HEK293 (cell line): Measurements from ENCODE around the gene RAB24.
A peak's percentile ranks its signal among the peaks of the same experiment; 100 is the strongest.

Experiments
- CTCF ChIA-PET: fragments of 350-600 bp; formaldehyde crosslinking; extraction: SDS; loops from one replicate; lab custom pipeline; 2021; ENCODE audit warnings: antibody characterized with exemption; lab: Yijun Ruan, JAX
- POLR2A ChIA-PET: fragments of 300-600 bp; formaldehyde crosslinking; extraction: SDS; loops from one replicate; lab custom pipeline; 2020; ENCODE audit warnings: antibody characterized with exemption, inconsistent platforms; lab: Yijun Ruan, JAX
- H3K27ac ChIP-seq: fragments of 200-500 bp; sonication (Bioruptor generic); 2 replicates; pipeline ENCODE4 v1.5.1; 2014; ENCODE audit warnings: low read depth, low read length, control low read depth, inconsistent platforms; ENCODE audit errors: extremely low read depth
- H3K36me3 ChIP-seq, 2 experiments: fragments of 200-500 bp in 1 of 2; sonication (Bioruptor generic) in 1 of 2; 1 replicate in 1 of 2; 2 replicates in 1 of 2; pipeline ENCODE4 v1.5.1; 2014 to 2017; ENCODE audit warnings: inconsistent platforms in 2 of 2, low read length in 2 of 2; ENCODE audit not compliant: control insufficient read depth in 2 of 2, insufficient read depth in 1 of 2
- H3K4me1 ChIP-seq: fragments of 200-500 bp; sonication (Bioruptor generic); 2 replicates; pipeline ENCODE4 v1.5.1; 2014; ENCODE audit warnings: mild to moderate bottlenecking, low read length, inconsistent platforms; ENCODE audit not compliant: control insufficient read depth, insufficient read depth
- H3K4me3 ChIP-seq: 2 replicates; pipeline ENCODE4 v1.5.1; 2011; ENCODE audit warnings: low read depth, mild to moderate bottlenecking, control low read depth, low read length, moderate library complexity
- H3K9me3 ChIP-seq: fragments of 200-500 bp; sonication (Bioruptor generic); 2 replicates; pipeline ENCODE4 v1.5.1; 2014; ENCODE audit warnings: low read depth, low read length, inconsistent platforms; ENCODE audit not compliant: control insufficient read depth, insufficient read depth
- CTCF ChIP-seq: fragments of 450-650 bp; formaldehyde crosslinking; IDR thresholded peaks from 2 replicates; pipeline ENCODE4 v1.5.1; 2016; ENCODE audit warnings: missing biosample characterization, missing genetic modification characterization
- GFI1B ChIP-seq: fragments of 450-650 bp; formaldehyde crosslinking; IDR thresholded peaks from 2 replicates; pipeline ENCODE4 v1.5.1; 2016; ENCODE audit warnings: missing biosample characterization, missing genetic modification characterization
- INSM2 ChIP-seq: fragments of 450-650 bp; formaldehyde crosslinking; IDR thresholded peaks from 2 replicates; pipeline ENCODE4 v1.5.1; 2016; ENCODE audit warnings: missing biosample characterization, missing genetic modification characterization
- KLF1 ChIP-seq: fragments of 450-650 bp; formaldehyde crosslinking; IDR thresholded peaks from 2 replicates; pipeline ENCODE4 v1.5.1; 2016; ENCODE audit warnings: missing biosample characterization, missing genetic modification characterization
- KLF17 ChIP-seq: fragments of 450-650 bp; formaldehyde crosslinking; IDR thresholded peaks from 2 replicates; pipeline ENCODE4 v1.5.1; 2016; ENCODE audit warnings: missing biosample characterization, missing genetic modification characterization
- KLF9 ChIP-seq: fragments of 450-650 bp; formaldehyde crosslinking; IDR thresholded peaks from 2 replicates; pipeline ENCODE4 v1.5.1; 2016; ENCODE audit warnings: missing biosample characterization, missing genetic modification characterization, low read depth
- SP7 ChIP-seq: fragments of 450-650 bp; formaldehyde crosslinking; IDR thresholded peaks from 2 replicates; pipeline ENCODE4 v1.5.1; 2016; ENCODE audit warnings: missing biosample characterization, missing genetic modification characterization
- ZBTB21 ChIP-seq: fragments of 450-650 bp; formaldehyde crosslinking; IDR thresholded peaks from 2 replicates; pipeline ENCODE4 v1.5.1; 2017; ENCODE audit warnings: missing biosample characterization, missing genetic modification characterization
- ZBTB44 ChIP-seq: fragments of 450-650 bp; IDR thresholded peaks from 2 replicates; pipeline ENCODE4 v1.5.1; 2018; ENCODE audit warnings: missing biosample characterization, mild to moderate bottlenecking, missing genetic modification characterization
- ZBTB7A ChIP-seq: fragments of 450-650 bp; formaldehyde crosslinking; IDR thresholded peaks from 2 replicates; pipeline ENCODE4 v1.5.1; 2016; ENCODE audit warnings: low read depth, missing biosample characterization, missing genetic modification characterization
- ZFP69B ChIP-seq: fragments of 450-650 bp; formaldehyde crosslinking; IDR thresholded peaks from 2 replicates; pipeline ENCODE4 v1.5.1; 2016; ENCODE audit warnings: missing biosample characterization, missing genetic modification characterization
- ZNF112 ChIP-seq: fragments of 450-650 bp; formaldehyde crosslinking; IDR thresholded peaks from 2 replicates; pipeline ENCODE4 v1.5.0; 2017; ENCODE audit warnings: missing biosample characterization, missing genetic modification characterization
- ZNF114 ChIP-seq: fragments of 450-650 bp; formaldehyde crosslinking; IDR thresholded peaks from 2 replicates; pipeline ENCODE4 v1.5.0; 2017; ENCODE audit warnings: missing biosample characterization, missing genetic modification characterization
- ZNF19 ChIP-seq: fragments of 450-650 bp; formaldehyde crosslinking; IDR thresholded peaks from 2 replicates; pipeline ENCODE4; 2016; ENCODE audit warnings: missing biosample characterization, missing genetic modification characterization, low read depth
- ZNF280C ChIP-seq: fragments of 450-650 bp; formaldehyde crosslinking; IDR thresholded peaks from 2 replicates; pipeline ENCODE4 v1.5.1; 2016; ENCODE audit warnings: missing biosample characterization, missing genetic modification characterization
- ZNF416 ChIP-seq: fragments of 450-650 bp; formaldehyde crosslinking; IDR thresholded peaks from 2 replicates; pipeline ENCODE4 v1.5.1; 2016; ENCODE audit warnings: missing biosample characterization, missing genetic modification characterization
- ZNF449 ChIP-seq: fragments of 450-650 bp; formaldehyde crosslinking; IDR thresholded peaks from 2 replicates; pipeline ENCODE4 v1.5.1; 2017; ENCODE audit warnings: missing biosample characterization, mild to moderate bottlenecking, missing genetic modification characterization, moderate library complexity
- ZNF510 ChIP-seq: fragments of 450-650 bp; formaldehyde crosslinking; IDR thresholded peaks from 2 replicates; pipeline ENCODE4 v1.5.1; 2018; ENCODE audit warnings: mild to moderate bottlenecking, missing genetic modification characterization, missing biosample characterization; ENCODE audit not compliant: insufficient replicate concordance
- ZNF514 ChIP-seq: fragments of 450-650 bp; formaldehyde crosslinking; IDR thresholded peaks from 2 replicates; pipeline ENCODE4 v1.5.1; 2016; ENCODE audit warnings: missing biosample characterization, missing genetic modification characterization
- ZNF530 ChIP-seq: fragments of 450-650 bp; formaldehyde crosslinking; IDR thresholded peaks from 2 replicates; pipeline ENCODE4 v1.5.1; 2016; ENCODE audit warnings: low read depth, missing biosample characterization, missing genetic modification characterization
- ZNF585B ChIP-seq: fragments of 450-650 bp; formaldehyde crosslinking; IDR thresholded peaks from 2 replicates; pipeline ENCODE4 v1.5.1; 2016; ENCODE audit warnings: missing biosample characterization, missing genetic modification characterization
- ZNF600 ChIP-seq: fragments of 450-650 bp; formaldehyde crosslinking; IDR thresholded peaks from 2 replicates; pipeline ENCODE4 v1.5.1; 2016; ENCODE audit warnings: missing biosample characterization, missing genetic modification characterization
- ZNF654 ChIP-seq: fragments of 450-650 bp; formaldehyde crosslinking; IDR thresholded peaks from 2 replicates; pipeline ENCODE4 v1.5.1; 2016; ENCODE audit warnings: low read depth, missing biosample characterization, missing genetic modification characterization
- ZNF776 ChIP-seq: fragments of 450-650 bp; formaldehyde crosslinking; IDR thresholded peaks from 2 replicates; pipeline ENCODE4 v1.5.0; 2017; ENCODE audit warnings: missing biosample characterization, missing genetic modification characterization, borderline replicate concordance
- ZXDB ChIP-seq: fragments of 450-650 bp; formaldehyde crosslinking; IDR thresholded peaks from 2 replicates; pipeline ENCODE4 v1.5.1; 2016; ENCODE audit warnings: missing biosample characterization, missing genetic modification characterization

The RAB24 gene

GRCh38 chr5:177311723-177312648 lies 8.5 kb upstream of the RAB24 start, which contains the start of gene MXD3:
Gene MXD3, minus strand, starts transcription at chr5:177311898. Its CDS starts 68 bp downstream, at chr5:177311830.
- Histone ChIP-seq H3K4me3 (peak within 1 kb of the TSS; percentile 86), H3K4me1 (peaks cover 5% of the 10 kb centered on the region), H3K27ac (peak within 1 kb of the TSS; percentile 67), H3K9me3 (no peaks in the 10 kb centered on the region), H3K36me3 (peaks cover 0 to 27% of the 10 kb centered on the region in 2 experiments; a peak in 1 of 3 replicates)
- ChIA-PET POLR2A (interaction anchor here (0.5 to 2.4 kb wide), 15 partner anchors 8 to 186 kb away, joined by 3 to 12 read pairs (median 5); partner anchors contain the start of genes GRK6, LMAN2, PRELID1 and RAB24), CTCF (interaction anchor here (0.6 to 1.4 kb wide), 6 partner anchors 10 to 198 kb away, joined by 3 to 7 read pairs (median 3); no protein-coding TSS in a partner anchor)
- TF ChIP-seq KLF9 (tag by site-specific recombination), result peak; percentile 94
- no peak for TF ChIP-seq ZBTB21 (tag by site-specific recombination)
- no peak for TF ChIP-seq ZNF654 (tag by site-specific recombination)
- TF ChIP-seq CTCF (tag by site-specific recombination), result no peak
- no peak for TF ChIP-seq GFI1B (tag by site-specific recombination)
- TF ChIP-seq KLF17 (tag by site-specific recombination), result peak; percentile 34
- TF ChIP-seq ZNF449 (tag by site-specific recombination), result 0 out of 2 replicates have a peak, but pooled peaks have one; percentile 61
- TF ChIP-seq ZFP69B, result peak; percentile 99
- TF ChIP-seq ZNF585B (tag by site-specific recombination), result no peak
- TF ChIP-seq ZXDB (tag by site-specific recombination), result peak; percentile 100
- TF ChIP-seq ZBTB44 (tag by site-specific recombination), result peak; percentile 62; the same call in 1 of the 2 replicates
- no peak for TF ChIP-seq INSM2 (tag by site-specific recombination)
- no peak for TF ChIP-seq ZNF114 (tag by site-specific recombination)
- no peak for TF ChIP-seq ZNF112 (tag by site-specific recombination)
- TF ChIP-seq ZNF530 (tag by site-specific recombination), result no peak
- TF ChIP-seq ZNF19, result no peak
- TF ChIP-seq KLF1 (tag by site-specific recombination), result peak; percentile 79
- TF ChIP-seq ZNF600 (tag by site-specific recombination), result peak; percentile 18; the same call in 1 of the 2 replicates
- TF ChIP-seq ZNF510 (tag by site-specific recombination), result no peak
- no peak for TF ChIP-seq ZNF776 (tag by site-specific recombination)
- TF ChIP-seq ZBTB7A (tag by site-specific recombination), result peak; percentile 99
- no peak for TF ChIP-seq ZNF416 (tag by site-specific recombination)
- no peak for TF ChIP-seq ZNF514
- no peak for TF ChIP-seq ZNF280C (tag by site-specific recombination)
- TF ChIP-seq SP7 (tag by site-specific recombination), result peak; percentile 64; the same call in 1 of the 2 replicates
